Measurements from ENCODE around the gene MICU1.
"Not testable (repeated sequence)": the region's sequence is repeated elsewhere in the genome, so short reads cannot be mapped to it uniquely, and the experiment has no call there.

Gene MICU1

GRCh38 chr10:72552857-72553256 is 73.0 kb downstream of the MICU1 start:
- DNase-seq, result no peak

GRCh38 chr10:72550239-72550638 is 75.6 kb downstream of the MICU1 start:
- no peak for DNase-seq

GRCh38 chr10:72545546-72545945 is 80.3 kb downstream of the MICU1 start:
- no peak for DNase-seq

GRCh38 chr10:72543855-72544254 is 82.0 kb downstream of the MICU1 start:
- DNase-seq, result not testable (repeated sequence)

GRCh38 chr10:72542396-72542815 is 83.5 kb downstream of the MICU1 start:
- no peak for DNase-seq

- DNase-seq, result no peak
Observed at GRCh38 chr10:72541337-72541736, 84.5 kb downstream of the MICU1 start.

GRCh38 chr10:72540193-72540807 is 85.6 kb downstream of the MICU1 start:
- DNase-seq, result no peak

- DNase-seq, result no peak
Observed at GRCh38 chr10:72539137-72539536, 86.7 kb downstream of the MICU1 start.

- DNase-seq, result no peak
Observed at GRCh38 chr10:72525689-72526088, 100.2 kb downstream of the MICU1 start.

- DNase-seq, result no peak
Observed at GRCh38 chr10:72525277-72525676, 100.6 kb downstream of the MICU1 start.

- DNase-seq, result no peak
Observed at GRCh38 chr10:72524489-72524888, 101.4 kb downstream of the MICU1 start.

- no peak for DNase-seq
Observed at GRCh38 chr10:72523932-72524396, 101.9 kb downstream of the MICU1 start.

- DNase-seq, result no peak
Observed at GRCh38 chr10:72523062-72523461, 102.8 kb downstream of the MICU1 start.

GRCh38 chr10:72517244-72517643 is 108.6 kb downstream of the MICU1 start:
- DNase-seq, result no peak

- DNase-seq, result no peak
Observed at GRCh38 chr10:72515455-72515854, 110.4 kb downstream of the MICU1 start.

- no peak for DNase-seq
Observed at GRCh38 chr10:72513910-72514309, 112.0 kb downstream of the MICU1 start.

- DNase-seq, result no peak
Observed at GRCh38 chr10:72511459-72511858, 114.4 kb downstream of the MICU1 start.

GRCh38 chr10:72509941-72510340 is 115.9 kb downstream of the MICU1 start:
- no peak for DNase-seq

GRCh38 chr10:72509206-72509799 is 116.6 kb downstream of the MICU1 start:
- no peak for DNase-seq

GRCh38 chr10:72508033-72508432 is 117.8 kb downstream of the MICU1 start:
- DNase-seq, result no peak

GRCh38 chr10:72506474-72506873 is 119.4 kb downstream of the MICU1 start:
- DNase-seq, result no peak

- no peak for DNase-seq
Observed at GRCh38 chr10:72505435-72505834, 120.4 kb downstream of the MICU1 start.

- DNase-seq, result no peak
Observed at GRCh38 chr10:72503694-72504438, 122.0 kb downstream of the MICU1 start.

GRCh38 chr10:72503241-72503640 is 122.6 kb downstream of the MICU1 start:
- DNase-seq, result no peak
